IMR-90 (cell line): ENCODE results near the gene ARHGAP24. TPM values are rescaled to one million over a fixed set of nuclear protein-coding genes. Genes with fewer than 3 reads are reported as not detected.

Experiments used
- ATAC-seq: fragments of 200-7000 bp; cut with Tn5 transposase; 2 replicates; pipeline ENCODE4 v1.9.1; 2020; ENCODE audit warnings: low read depth, mild to moderate bottlenecking, moderate library complexity
- BruUV-seq: library from RNA; stranded (reverse); fragments of 400-500 nt; replicated peaks from 2 replicates; lab custom pipeline; 2021; lab: Mats Ljungman, UMichigan
- CTCF ChIA-PET: fragments of 300-600 bp; formaldehyde crosslinking; extraction: SDS; loops from one replicate; lab custom pipeline; 2021; ENCODE audit warnings: antibody characterized with exemption; lab: Yijun Ruan, JAX
- POLR2A ChIA-PET: fragments of 300-600 bp; sonication (Branson Sonifier 250); formaldehyde crosslinking; loops from one replicate; lab custom pipeline; 2022; ENCODE audit warnings: antibody characterized with exemption; ENCODE audit not compliant: unreplicated experiment; lab: Charles Lee
- DNase-seq: peaks from one replicate; pipeline ENCODE4 v3.0.0; 2013
- H2AFZ ChIP-seq: replicated peaks from 2 replicates; pipeline ENCODE3; 2013; ENCODE audit warnings: low read length, mild to moderate bottlenecking; ENCODE audit not compliant: poor library complexity
- H2AK5ac ChIP-seq: 2 replicates; pipeline ENCODE4 v1.6.1; 2013; ENCODE audit warnings: low read depth, low read length, inconsistent platforms
- H2AK9ac ChIP-seq: replicated peaks from 2 replicates; pipeline ENCODE3; 2013; ENCODE audit warnings: mild to moderate bottlenecking, low read depth, low read length, moderate library complexity; ENCODE audit not compliant: poor library complexity
- H2BK120ac ChIP-seq: 2 replicates; pipeline ENCODE4 v1.6.1; 2013; ENCODE audit warnings: low read depth, low read length, inconsistent platforms
- H2BK15ac ChIP-seq: 3 replicates; pipeline ENCODE4 v1.6.1; 2013; ENCODE audit warnings: low read depth, low read length, inconsistent platforms
- H2BK20ac ChIP-seq: 2 replicates; pipeline ENCODE4 v1.6.1; 2013; ENCODE audit warnings: low read depth, mild to moderate bottlenecking, inconsistent platforms, low read length, moderate library complexity
- H2BK5ac ChIP-seq: 2 replicates; pipeline ENCODE4 v1.6.1; 2013; ENCODE audit warnings: mild to moderate bottlenecking, low read depth, low read length, inconsistent platforms; ENCODE audit not compliant: poor library complexity, severe bottlenecking
- H3K14ac ChIP-seq: replicated peaks from 2 replicates; pipeline ENCODE4 v1.6.1; 2013; ENCODE audit warnings: low read depth, low read length, inconsistent platforms
- H3K18ac ChIP-seq: 2 replicates; pipeline ENCODE4 v1.6.1; 2013; ENCODE audit warnings: low read depth, low read length, control low read depth
- H3K23ac ChIP-seq: 2 replicates; pipeline ENCODE4 v1.6.1; 2013; ENCODE audit warnings: low read depth, low read length, inconsistent platforms
- H3K27ac ChIP-seq: 2 replicates; pipeline ENCODE4 v1.5.1; 2013; ENCODE audit warnings: mild to moderate bottlenecking, control low read depth, low read length; ENCODE audit not compliant: insufficient read depth
- H3K27me3 ChIP-seq: 2 replicates; pipeline ENCODE4 v1.6.1; 2013; ENCODE audit warnings: low read length; ENCODE audit not compliant: control insufficient read depth, insufficient read depth
- H3K36me3 ChIP-seq: 2 replicates; pipeline ENCODE4 v1.6.1; 2013; ENCODE audit warnings: low read length, mixed read lengths; ENCODE audit not compliant: control insufficient read depth, insufficient read depth
- H3K4ac ChIP-seq: 2 replicates; pipeline ENCODE4 v1.6.1; 2013; ENCODE audit warnings: low read depth, low read length, inconsistent platforms
- H3K4me1 ChIP-seq: 2 replicates; pipeline ENCODE4 v1.6.1; 2013; ENCODE audit warnings: low read length, mixed read lengths; ENCODE audit not compliant: control insufficient read depth, insufficient read depth
- H3K4me2 ChIP-seq: 2 replicates; pipeline ENCODE4 v1.6.1; 2013; ENCODE audit warnings: low read depth, mild to moderate bottlenecking, control low read depth, low read length, moderate library complexity
- H3K4me3 ChIP-seq: 2 replicates; pipeline ENCODE4 v1.5.1; 2013; ENCODE audit warnings: low read depth, mild to moderate bottlenecking, control low read depth, low read length, moderate library complexity; ENCODE audit not compliant: insufficient read depth
- H3K56ac ChIP-seq: 2 replicates; pipeline ENCODE4 v1.6.1; 2013; ENCODE audit warnings: low read length, inconsistent platforms; ENCODE audit not compliant: insufficient read depth; ENCODE audit errors: extremely low read depth
- H3K79me1 ChIP-seq, 2 experiments: 2 replicates each; pipeline ENCODE4 v1.6.1; 2013; ENCODE audit warnings: low read length in 2 of 2, inconsistent platforms in 1 of 2, low read depth in 1 of 2
- H3K9ac ChIP-seq: 2 replicates; pipeline ENCODE4 v1.6.1; 2013; ENCODE audit warnings: low read depth, low read length, control low read depth
- H3K9me1 ChIP-seq: 2 replicates; pipeline ENCODE4 v1.6.1; 2013; ENCODE audit warnings: low read length, inconsistent platforms; ENCODE audit not compliant: insufficient read depth
- H3K9me3 ChIP-seq: 2 replicates; pipeline ENCODE4 v1.6.1; 2013; ENCODE audit warnings: low read length; ENCODE audit not compliant: control insufficient read depth, insufficient read depth
- H4K20me1 ChIP-seq: 2 replicates; pipeline ENCODE4 v1.6.1; 2013; ENCODE audit warnings: low read length, inconsistent platforms; ENCODE audit not compliant: insufficient read depth
- H4K5ac ChIP-seq: 2 replicates; pipeline ENCODE4 v1.6.1; 2013; ENCODE audit warnings: mild to moderate bottlenecking, low read depth, low read length, control low read depth
- H4K8ac ChIP-seq, 2 experiments: 2 replicates each; pipeline ENCODE4 v1.6.1; 2013; ENCODE audit warnings: low read depth in 2 of 2, low read length in 2 of 2, control low read depth in 1 of 2, inconsistent platforms in 1 of 2
- H4K91ac ChIP-seq: 2 replicates; pipeline ENCODE4 v1.6.1; 2013; ENCODE audit warnings: low read depth, low read length, inconsistent platforms; ENCODE audit not compliant: insufficient read depth
- CEBPB ChIP-seq: IDR thresholded peaks from 2 replicates; pipeline ENCODE4 v1.6.1; 2012; ENCODE audit warnings: low read depth, low read length, improper control_type of control experiment
- CHD1 ChIP-seq: IDR thresholded peaks from 2 replicates; pipeline ENCODE4 v1.6.1; 2012; ENCODE audit warnings: low read depth, low read length, improper control_type of control experiment
- MAFK ChIP-seq: IDR thresholded peaks from 2 replicates; pipeline ENCODE4 v1.6.1; 2012; ENCODE audit warnings: low read depth, low read length, improper control_type of control experiment
- MAZ ChIP-seq: IDR thresholded peaks from 2 replicates; pipeline ENCODE4 v1.6.1; 2012; ENCODE audit warnings: low read depth, mild to moderate bottlenecking, low read length, improper control_type of control experiment, moderate library complexity, borderline replicate concordance
- MXI1 ChIP-seq: IDR thresholded peaks from 2 replicates; pipeline ENCODE4 v1.6.1; 2012; ENCODE audit warnings: low read depth, mild to moderate bottlenecking, low read length, moderate library complexity, borderline replicate concordance
- NFE2L2 ChIP-seq: fragments of 150-350 bp; IDR thresholded peaks from 2 replicates; pipeline ENCODE4 v1.6.1; 2016; ENCODE audit warnings: low read depth, mild to moderate bottlenecking, low read length
- POLR2A ChIP-seq: IDR thresholded peaks from 2 replicates; pipeline ENCODE4 v1.6.1; 2012; ENCODE audit warnings: mild to moderate bottlenecking, low read depth, low read length
- RAD21 ChIP-seq: IDR thresholded peaks from 2 replicates; pipeline ENCODE4 v1.6.1; 2012; ENCODE audit warnings: low read length, improper control_type of control experiment
- RCOR1 ChIP-seq: IDR thresholded peaks from 2 replicates; pipeline ENCODE4 v1.6.1; 2012; ENCODE audit warnings: mild to moderate bottlenecking, low read length, improper control_type of control experiment; ENCODE audit not compliant: insufficient replicate concordance
- SMC3 ChIP-seq: fragments of 150-350 bp; IDR thresholded peaks from 2 replicates; pipeline ENCODE4 v1.6.1; 2016; ENCODE audit warnings: low read depth, mild to moderate bottlenecking, antibody characterized with exemption, low read length, moderate library complexity
- WGBS, 2 experiments: methylation state at CpG; one replicate each; pipeline versions ENCODE4 v1.1.5 to v1.1.7; 2013; ENCODE audit warnings: missing lambda C conversion rate in 2 of 2; ENCODE audit not compliant: insufficient read length in 1 of 2; ENCODE audit errors: extremely low coverage in 2 of 2; 5-methylcytosine and 5-hydroxymethylcytosine counted together
- dilution Hi-C: fragments of 300-500 bp; cut with HindIII; formaldehyde crosslinking; loops from one replicate; pipeline ENCODE4 v1.14.3; 2018; ENCODE audit warnings: low sequenced_read_pairs; ENCODE audit not compliant: unreplicated experiment
- in situ Hi-C: fragments of 300-500 bp; cut with MboI; formaldehyde crosslinking; loops from 3 replicates; pipeline ENCODE4 v1.14.3; 2019; ENCODE audit warnings: low sequenced_read_pairs, inconsistent platforms, mixed read lengths
- intact Hi-C: fragments of 100-400 bp; cut with micrococcal nuclease; formaldehyde crosslinking; loops from 2 replicates; pipeline ENCODE4 v1.10.0; 2022
- polyA plus RNA-seq, 3 experiments: library from polyadenylated mRNA; depleted of rRNA; stranded (reverse); fragments of >200 nt; gene quantifications; 2 replicates each; pipeline ENCODE4 v1.2.3, GENCODE V29; 2012; ENCODE audit warnings: low replicate concordance in 1 of 3
- total RNA-seq: library from RNA; depleted of rRNA; stranded (reverse); fragments of >200 nt; gene quantifications from 2 replicates; pipeline ENCODE4 v1.2.3, GENCODE V29; 2012
- TF ChIP-seq, protein P1 (sequence below): conservative IDR thresholded peaks from 2 replicates; pipeline ENCODE4 v1.5.1; 2012; ENCODE audit warnings: mild to moderate bottlenecking, low read depth, low read length, improper control_type of control experiment
- TF ChIP-seq, protein P2 (sequence below): fragments of 150-350 bp; IDR thresholded peaks from 2 replicates; pipeline ENCODE4 v1.6.1; 2016; ENCODE audit warnings: low read depth, mild to moderate bottlenecking, low read length, moderate library complexity, borderline replicate concordance

Gene ARHGAP24
- total and polyA plus RNA-seq, 2 of the 4 experiments (the other 2 are of a cell fraction): 11.9 to 24.0 TPM

DNA sequence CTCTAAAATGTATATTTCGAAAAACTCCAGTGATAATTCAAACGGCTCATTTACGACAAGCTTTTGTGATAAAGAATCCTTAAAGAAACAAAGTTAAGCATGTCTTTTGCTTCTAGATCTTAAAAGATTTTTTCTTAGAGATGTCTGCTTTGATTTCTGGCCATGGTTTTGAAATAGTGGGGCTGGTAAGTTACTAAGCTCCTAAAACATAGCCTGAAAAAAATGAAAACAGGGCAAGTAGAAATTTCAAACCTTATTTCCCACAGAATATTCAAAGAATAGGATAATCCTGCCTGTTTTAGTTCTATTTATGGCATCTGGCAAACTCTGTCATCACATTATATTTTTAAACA lies 318.3 kb downstream of the ARHGAP24 start:
- Histone ChIP-seq H4K8ac (no peak overlapping the region), H3K9ac (no peak overlapping the region), H3K23ac (peak overlapping the region; percentile 23; the same call in 1 of the 2 replicates), H2BK20ac (peak overlapping the region; percentile 50; the same call in 1 of the 2 replicates), H4K91ac (no peak overlapping the region), H2BK120ac (no peak overlapping the region), H3K18ac (no peak overlapping the region), H3K27ac (no peak overlapping the region), H3K9me1 (peaks cover 2% of the 10 kb centered on the region; the same call in 1 of the 2 replicates), H3K27me3 (no peaks in the 10 kb centered on the region), H4K20me1 (no peaks in the 10 kb centered on the region), H4K5ac (no peak overlapping the region), H3K14ac (no peak overlapping the region), H2AK9ac (no peak overlapping the region), H3K4ac (no peak overlapping the region), H2BK5ac (peak overlapping the region; percentile 49), H2AFZ (no peak overlapping the region), H3K4me2 (no peak overlapping the region; the same call in 1 of the 2 replicates), H3K4me3 (no peak overlapping the region), H2BK15ac (no peak overlapping the region), H2AK5ac (no peak overlapping the region), H3K56ac (no peak overlapping the region), H3K9me3 (no peaks in the 10 kb centered on the region), H3K4me1 (peaks cover 7% of the 10 kb centered on the region; the same call in 1 of the 2 replicates), H3K79me1 (peaks cover 24 to 51% of the 10 kb centered on the region in 2 experiments), H3K36me3 (no peaks in the 10 kb centered on the region)
- dilution Hi-C loops: no loop called here
- DNase-seq (no peak), ATAC-seq (no peak)
- POLR2A ChIA-PET: no interaction called here
- intact Hi-C loops: no loop called here
- TF ChIP-seq, protein P1, sequence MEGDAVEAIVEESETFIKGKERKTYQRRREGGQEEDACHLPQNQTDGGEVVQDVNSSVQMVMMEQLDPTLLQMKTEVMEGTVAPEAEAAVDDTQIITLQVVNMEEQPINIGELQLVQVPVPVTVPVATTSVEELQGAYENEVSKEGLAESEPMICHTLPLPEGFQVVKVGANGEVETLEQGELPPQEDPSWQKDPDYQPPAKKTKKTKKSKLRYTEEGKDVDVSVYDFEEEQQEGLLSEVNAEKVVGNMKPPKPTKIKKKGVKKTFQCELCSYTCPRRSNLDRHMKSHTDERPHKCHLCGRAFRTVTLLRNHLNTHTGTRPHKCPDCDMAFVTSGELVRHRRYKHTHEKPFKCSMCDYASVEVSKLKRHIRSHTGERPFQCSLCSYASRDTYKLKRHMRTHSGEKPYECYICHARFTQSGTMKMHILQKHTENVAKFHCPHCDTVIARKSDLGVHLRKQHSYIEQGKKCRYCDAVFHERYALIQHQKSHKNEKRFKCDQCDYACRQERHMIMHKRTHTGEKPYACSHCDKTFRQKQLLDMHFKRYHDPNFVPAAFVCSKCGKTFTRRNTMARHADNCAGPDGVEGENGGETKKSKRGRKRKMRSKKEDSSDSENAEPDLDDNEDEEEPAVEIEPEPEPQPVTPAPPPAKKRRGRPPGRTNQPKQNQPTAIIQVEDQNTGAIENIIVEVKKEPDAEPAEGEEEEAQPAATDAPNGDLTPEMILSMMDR: no peak
- TF ChIP-seq CHD1 (no peak), CEBPB (no peak), SMC3 (no peak), RCOR1 (no peak), RAD21 (no peak), POLR2A (no peak), MAZ (no peak), MXI1 (no peak), NFE2L2 (no peak), MAFK (no peak)
- TF ChIP-seq, protein P2, sequence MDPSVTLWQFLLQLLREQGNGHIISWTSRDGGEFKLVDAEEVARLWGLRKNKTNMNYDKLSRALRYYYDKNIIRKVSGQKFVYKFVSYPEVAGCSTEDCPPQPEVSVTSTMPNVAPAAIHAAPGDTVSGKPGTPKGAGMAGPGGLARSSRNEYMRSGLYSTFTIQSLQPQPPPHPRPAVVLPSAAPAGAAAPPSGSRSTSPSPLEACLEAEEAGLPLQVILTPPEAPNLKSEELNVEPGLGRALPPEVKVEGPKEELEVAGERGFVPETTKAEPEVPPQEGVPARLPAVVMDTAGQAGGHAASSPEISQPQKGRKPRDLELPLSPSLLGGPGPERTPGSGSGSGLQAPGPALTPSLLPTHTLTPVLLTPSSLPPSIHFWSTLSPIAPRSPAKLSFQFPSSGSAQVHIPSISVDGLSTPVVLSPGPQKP: no peak
- CTCF ChIA-PET: interaction anchor here (0.6 to 1.7 kb wide), 2 partner anchors 45 to 233 kb away, joined by 4 to 5 read pairs; no protein-coding TSS in a partner anchor
- no CpG with 5 or more reads among the region's 3 CpGs for WGBS, 2 experiments
- in situ Hi-C loops: no loop called here
- BruUV-seq: no TSS peak
